Stimulated activated naive CD8-positive, alpha-beta T cell treated with anti-CD3 and anti-CD28 coated beads, Interleukin-15, Interleukin-2, amounts not matched to agents 100 ng/mL and 50 ng/mL, for 24 hours (primary cell): Measurements from ENCODE around the gene ARHGAP21.
"Not testable (repeated sequence)": the region's sequence is repeated elsewhere in the genome, so short reads cannot be mapped to it uniquely, and the experiment has no call there.

Source experiments
- H3K27ac Mint-ChIP-seq: one replicate; pipeline ENCODE4 v1.8.0; 2021; ENCODE audit warnings: mild to moderate bottlenecking, mixed read lengths
- H3K27me3 Mint-ChIP-seq: one replicate; pipeline ENCODE4 v1.8.0; 2021; ENCODE audit warnings: mixed read lengths
- H3K36me3 Mint-ChIP-seq: one replicate; pipeline ENCODE4 v1.8.0; 2021; ENCODE audit warnings: low read depth, mixed read lengths
- H3K4me1 Mint-ChIP-seq: one replicate; pipeline ENCODE4 v1.8.0; 2021; ENCODE audit warnings: low read depth, mixed read lengths
- H3K4me3 Mint-ChIP-seq: one replicate; pipeline ENCODE4 v1.8.0; 2021; ENCODE audit warnings: mild to moderate bottlenecking, mixed read lengths
- H3K9me3 Mint-ChIP-seq: one replicate; pipeline ENCODE4 v1.8.0; 2021; ENCODE audit warnings: mixed read lengths

The ARHGAP21 gene

DNA sequence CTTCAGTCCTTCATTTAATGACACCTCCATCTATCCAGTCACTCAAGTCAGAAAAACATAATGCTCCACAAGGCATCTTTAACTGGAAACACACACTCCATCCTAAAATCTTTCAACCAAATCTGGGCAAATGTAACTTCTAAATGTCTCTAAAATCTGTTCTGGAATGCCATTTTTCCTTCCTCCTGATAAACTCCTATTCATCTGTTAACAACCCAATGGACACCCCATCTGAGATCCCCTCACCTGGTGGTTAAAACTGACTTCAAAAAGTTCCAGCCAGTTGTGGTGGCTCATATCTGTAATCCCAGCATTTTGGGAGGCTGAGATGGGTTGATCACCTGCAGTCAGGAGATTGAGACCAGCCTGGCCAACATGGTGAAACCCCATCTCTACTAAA, 78.7 kb downstream of the ARHGAP21 start:
- Mint-ChIP-seq H3K9me3 (no peaks in the 10 kb centered on the region), H3K4me1 (no peaks in the 10 kb centered on the region), H3K27ac (no peak overlapping the region), H3K36me3 (no peaks in the 10 kb centered on the region), H3K27me3 (no peaks in the 10 kb centered on the region), H3K4me3 (no peak overlapping the region)

DNA sequence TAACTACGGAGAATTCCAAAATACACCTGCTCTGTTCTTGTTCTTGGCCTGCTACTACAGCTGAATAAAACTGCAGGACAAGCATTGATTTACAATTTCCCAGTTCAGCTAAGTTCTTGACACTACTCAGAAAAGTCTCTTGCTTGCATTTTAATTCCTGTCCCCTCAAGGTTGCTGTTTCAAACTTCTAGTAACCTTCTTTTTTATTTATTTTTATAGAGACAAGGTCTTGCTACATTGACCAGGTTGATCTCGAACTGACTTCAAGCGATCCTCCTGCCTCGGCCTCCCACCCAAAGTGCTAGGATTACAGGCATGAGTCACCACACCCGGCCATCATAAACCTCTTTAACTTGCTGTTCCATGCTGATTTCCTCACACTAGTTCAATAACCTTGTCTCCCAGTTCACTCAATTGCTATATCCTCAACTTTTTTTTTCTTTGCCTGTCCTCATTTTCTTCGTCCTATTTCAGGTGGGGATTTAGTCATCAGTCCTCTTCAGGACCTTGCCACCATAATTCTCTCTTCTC, 79.9 kb downstream of the ARHGAP21 start:
- H3K36me3 Mint-ChIP-seq, result no peaks in the 10 kb centered on the region
- H3K27me3 Mint-ChIP-seq, result no peaks in the 10 kb centered on the region
- no peak overlapping the region for H3K27ac Mint-ChIP-seq
- H3K4me3 Mint-ChIP-seq, result no peak overlapping the region
- no peaks in the 10 kb centered on the region for H3K4me1 Mint-ChIP-seq
- H3K9me3 Mint-ChIP-seq, result no peaks in the 10 kb centered on the region

- no peak overlapping the region for H3K27ac Mint-ChIP-seq
- no peak overlapping the region for H3K4me3 Mint-ChIP-seq
- no peaks in the 10 kb centered on the region for H3K4me1 Mint-ChIP-seq
- H3K27me3 Mint-ChIP-seq, result no peaks in the 10 kb centered on the region
- no peaks in the 10 kb centered on the region for H3K36me3 Mint-ChIP-seq
- H3K9me3 Mint-ChIP-seq, result no peaks in the 10 kb centered on the region
Measured at GRCh38 chr10:24642921-24643678, 80.6 kb downstream of the ARHGAP21 start.

GRCh38 chr10:24639124-24639523, 84.6 kb downstream of the ARHGAP21 start:
- no peaks in the 10 kb centered on the region for H3K27me3 Mint-ChIP-seq
- H3K27ac Mint-ChIP-seq, result no peak overlapping the region
- no peak overlapping the region for H3K4me3 Mint-ChIP-seq
- H3K4me1 Mint-ChIP-seq, result no peaks in the 10 kb centered on the region
- no peaks in the 10 kb centered on the region for H3K36me3 Mint-ChIP-seq
- H3K9me3 Mint-ChIP-seq, result no peaks in the 10 kb centered on the region

DNA sequence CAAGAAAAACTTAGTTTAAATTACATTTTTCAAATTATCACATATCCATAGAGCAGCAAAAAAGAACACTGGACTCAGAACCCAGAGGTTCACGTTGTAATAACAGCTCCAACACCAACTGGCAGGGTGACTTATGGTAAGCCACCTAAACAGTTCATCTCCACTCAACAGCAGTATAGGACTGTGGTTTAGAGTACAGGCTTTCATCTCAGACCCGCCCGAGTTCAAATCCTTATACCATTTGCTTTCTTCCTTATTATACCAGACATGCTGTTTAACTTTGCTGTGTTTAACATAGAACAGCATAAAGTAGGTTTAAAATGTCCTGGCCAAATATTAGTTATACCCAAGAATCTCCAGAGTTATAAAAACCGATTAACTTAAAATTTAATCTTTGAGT, 97.9 kb downstream of the ARHGAP21 start:
- no peak overlapping the region for H3K27ac Mint-ChIP-seq
- H3K9me3 Mint-ChIP-seq, result no peaks in the 10 kb centered on the region
- no peaks in the 10 kb centered on the region for H3K27me3 Mint-ChIP-seq
- H3K4me3 Mint-ChIP-seq, result no peak overlapping the region
- no peaks in the 10 kb centered on the region for H3K36me3 Mint-ChIP-seq
- peaks cover 29% of the 10 kb centered on the region for H3K4me1 Mint-ChIP-seq

DNA sequence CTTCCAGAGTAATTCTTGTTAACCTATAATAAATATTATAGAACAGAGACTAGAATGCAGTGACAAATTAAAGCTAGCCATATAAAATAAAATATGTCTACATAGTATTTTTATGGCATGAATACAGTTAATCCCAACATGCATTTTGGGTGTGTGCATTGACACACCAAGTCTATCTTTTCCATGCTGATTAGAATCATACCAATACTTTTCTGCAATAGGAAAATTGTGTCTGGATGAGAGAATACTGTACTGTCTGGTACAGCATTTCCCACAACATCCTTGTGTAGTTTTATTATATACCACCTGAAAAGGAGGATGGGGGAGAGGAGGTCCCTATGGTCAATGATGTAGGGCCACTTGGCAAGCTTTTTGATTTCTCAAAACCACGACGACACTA, 100.3 kb downstream of the ARHGAP21 start:
- no peaks in the 10 kb centered on the region for H3K27me3 Mint-ChIP-seq
- no peaks in the 10 kb centered on the region for H3K9me3 Mint-ChIP-seq
- no peak overlapping the region for H3K27ac Mint-ChIP-seq
- no peak overlapping the region for H3K4me3 Mint-ChIP-seq
- peaks cover 47% of the 10 kb centered on the region for H3K4me1 Mint-ChIP-seq
- peaks cover 4% of the 10 kb centered on the region for H3K36me3 Mint-ChIP-seq

GRCh38 chr10:24622781-24623301, 100.8 kb downstream of the ARHGAP21 start:
- H3K27ac Mint-ChIP-seq, result peak overlapping the region; percentile 83
- H3K27me3 Mint-ChIP-seq, result no peaks in the 10 kb centered on the region
- H3K36me3 Mint-ChIP-seq, result peaks cover 4% of the 10 kb centered on the region
- H3K4me1 Mint-ChIP-seq, result peaks cover 51% of the 10 kb centered on the region
- peak overlapping the region; percentile 66 for H3K4me3 Mint-ChIP-seq
- H3K9me3 Mint-ChIP-seq, result no peaks in the 10 kb centered on the region

- H3K4me3 Mint-ChIP-seq, H3K27me3 Mint-ChIP-seq, H3K9me3 Mint-ChIP-seq, H3K36me3 Mint-ChIP-seq: not testable (repeated sequence)
- peaks cover 55% of the 10 kb centered on the region for H3K4me1 Mint-ChIP-seq
- peak overlapping the region; percentile 6 for H3K27ac Mint-ChIP-seq
Measured at GRCh38 chr10:24621035-24621795, 102.5 kb downstream of the ARHGAP21 start.

DNA sequence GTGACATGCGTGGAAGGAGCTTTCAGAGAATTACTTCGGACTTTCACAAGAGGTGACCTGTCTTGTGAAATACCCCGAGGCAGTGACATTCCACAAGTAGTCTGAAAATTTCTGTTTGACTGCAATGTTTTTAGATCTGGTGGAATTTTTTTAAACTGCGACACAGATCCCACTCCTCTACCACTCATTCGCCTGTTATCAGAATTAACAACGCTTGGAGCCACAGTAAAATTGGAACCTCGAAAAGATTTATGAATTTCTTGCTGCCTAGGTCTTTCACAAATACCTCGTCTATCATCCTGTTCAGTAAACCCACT, 103.7 kb downstream of the ARHGAP21 start:
- peaks cover 55% of the 10 kb centered on the region for H3K4me1 Mint-ChIP-seq
- not testable (repeated sequence) for H3K27me3 Mint-ChIP-seq, H3K4me3 Mint-ChIP-seq, H3K27ac Mint-ChIP-seq, H3K36me3 Mint-ChIP-seq, H3K9me3 Mint-ChIP-seq

DNA sequence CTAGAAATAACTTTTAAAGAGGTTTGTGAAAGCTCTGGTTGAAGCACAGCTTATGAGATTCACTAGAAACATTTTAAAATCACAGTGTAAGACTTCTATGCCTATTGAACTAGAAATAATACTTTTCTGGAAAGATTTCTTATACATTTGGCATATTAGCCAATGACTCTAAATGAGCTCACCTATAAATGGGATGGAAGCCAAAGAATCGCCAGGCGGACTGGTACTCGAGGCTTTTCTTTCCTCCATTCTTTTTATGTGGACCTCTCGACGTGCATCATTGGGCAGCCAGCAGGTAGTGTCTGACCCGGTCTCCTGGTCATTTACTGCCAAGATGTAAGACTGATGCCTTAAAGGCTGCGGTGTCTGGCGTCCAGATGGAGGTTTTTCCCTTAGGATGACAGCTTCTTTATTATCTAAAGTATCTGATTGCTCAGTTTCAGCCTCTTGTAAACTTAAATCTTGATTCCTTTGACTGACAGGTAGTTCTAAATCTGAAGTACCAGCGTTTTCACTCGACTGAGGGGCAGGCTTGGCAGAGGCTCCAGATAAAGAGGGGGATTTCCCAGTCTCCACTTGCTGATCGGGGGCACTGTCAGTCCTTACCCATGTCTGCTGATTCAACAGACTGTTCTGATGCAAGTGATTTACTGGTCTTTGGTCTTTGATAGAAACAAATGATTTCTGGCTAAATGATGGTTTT, 104.2 kb downstream of the ARHGAP21 start:
- peaks cover 55% of the 10 kb centered on the region for H3K4me1 Mint-ChIP-seq

DNA sequence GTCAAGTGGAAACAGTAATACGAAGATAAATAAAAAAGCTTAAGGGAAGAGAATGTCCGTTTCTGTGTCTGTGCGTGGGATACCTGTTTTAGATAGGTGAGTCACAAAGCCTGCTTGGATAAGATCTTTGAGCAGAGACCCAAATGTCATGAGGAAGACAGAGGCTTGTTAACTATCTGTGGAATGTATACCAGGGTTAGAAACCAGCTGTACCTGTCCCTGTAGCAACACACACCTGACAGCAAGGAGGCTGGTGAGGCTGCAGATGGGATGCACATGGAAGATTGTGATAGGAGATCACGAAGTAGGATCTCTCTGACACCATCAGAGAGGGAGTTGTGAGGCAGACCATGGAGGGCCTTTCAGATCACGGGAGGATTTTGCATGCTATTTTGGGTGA, 105.3 kb downstream of the ARHGAP21 start:
- H3K27ac Mint-ChIP-seq, result peak overlapping the region; percentile 50
- peak overlapping the region; percentile 45 for H3K4me3 Mint-ChIP-seq
- no peaks in the 10 kb centered on the region for H3K27me3 Mint-ChIP-seq
- H3K9me3 Mint-ChIP-seq, result no peaks in the 10 kb centered on the region
- H3K4me1 Mint-ChIP-seq, result peaks cover 48% of the 10 kb centered on the region
- H3K36me3 Mint-ChIP-seq, result peaks cover 4% of the 10 kb centered on the region

More for the DNA sequence above, 104.2 kb downstream of the ARHGAP21 start:
- not testable (repeated sequence) for H3K4me3 Mint-ChIP-seq, H3K27ac Mint-ChIP-seq, H3K27me3 Mint-ChIP-seq, H3K36me3 Mint-ChIP-seq, H3K9me3 Mint-ChIP-seq

DNA sequence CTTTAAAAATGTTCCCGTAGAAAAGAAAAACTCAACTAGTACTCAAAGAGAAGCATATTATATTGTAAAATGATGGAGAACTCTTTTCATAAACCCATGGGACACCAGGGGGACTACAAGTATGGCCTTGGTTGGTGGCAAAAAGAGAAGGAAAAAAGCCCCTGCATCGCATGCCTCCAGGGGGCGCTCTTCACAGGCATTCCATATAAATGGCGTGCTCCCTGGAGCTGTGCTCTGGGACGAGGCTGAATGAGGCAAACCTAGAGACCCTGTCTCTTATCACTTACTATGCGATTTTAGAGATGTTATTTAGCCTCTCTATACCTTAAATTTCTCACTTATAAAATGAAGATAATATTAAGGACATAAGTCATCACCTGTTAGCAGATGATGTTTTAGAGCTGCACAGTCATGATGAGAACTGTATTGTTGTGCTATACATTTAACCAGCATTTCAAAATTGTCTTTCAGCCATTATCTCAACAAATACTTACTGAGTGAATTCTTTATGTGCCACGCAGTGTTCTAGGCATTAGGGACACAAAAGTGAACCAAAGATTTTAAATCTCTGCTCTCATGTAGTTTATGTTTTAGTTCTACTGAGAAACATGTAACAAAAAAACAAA, 105.8 kb downstream of the ARHGAP21 start:
- no peaks in the 10 kb centered on the region for H3K27me3 Mint-ChIP-seq
- H3K36me3 Mint-ChIP-seq, result peaks cover 4% of the 10 kb centered on the region
- no peaks in the 10 kb centered on the region for H3K9me3 Mint-ChIP-seq
- peak overlapping the region; percentile 50 for H3K27ac Mint-ChIP-seq
- H3K4me1 Mint-ChIP-seq, result peaks cover 43% of the 10 kb centered on the region
- no peak overlapping the region for H3K4me3 Mint-ChIP-seq

DNA sequence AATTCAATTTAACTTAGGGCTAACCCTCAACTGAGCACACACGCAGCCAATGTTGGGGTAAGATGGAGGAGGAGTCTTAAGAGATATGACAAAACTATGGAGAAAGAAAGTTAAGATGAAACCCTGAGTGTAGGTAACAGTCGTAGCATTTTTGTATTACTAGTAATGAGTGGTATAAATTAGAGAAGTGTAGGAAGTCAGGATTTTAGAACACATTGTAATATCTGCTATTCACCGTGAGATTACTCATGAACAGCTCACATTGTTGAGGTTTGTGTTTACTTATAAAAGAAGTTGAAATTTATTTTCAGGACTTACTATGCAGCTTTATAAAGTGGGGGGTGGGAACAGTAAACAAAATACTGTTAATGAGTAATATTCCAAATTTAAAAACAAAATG, 107.2 kb downstream of the ARHGAP21 start:
- no peaks in the 10 kb centered on the region for H3K27me3 Mint-ChIP-seq
- H3K36me3 Mint-ChIP-seq, result peaks cover 7% of the 10 kb centered on the region
- peaks cover 33% of the 10 kb centered on the region for H3K4me1 Mint-ChIP-seq
- H3K9me3 Mint-ChIP-seq, result no peaks in the 10 kb centered on the region
- no peak overlapping the region for H3K27ac Mint-ChIP-seq
- no peak overlapping the region for H3K4me3 Mint-ChIP-seq

- H3K27ac Mint-ChIP-seq, result no peak overlapping the region
- H3K9me3 Mint-ChIP-seq, result peaks cover 4% of the 10 kb centered on the region
- peaks cover 37% of the 10 kb centered on the region for H3K36me3 Mint-ChIP-seq
- no peaks in the 10 kb centered on the region for H3K27me3 Mint-ChIP-seq
- no peak overlapping the region for H3K4me3 Mint-ChIP-seq
- peaks cover 23% of the 10 kb centered on the region for H3K4me1 Mint-ChIP-seq
Measured at GRCh38 chr10:24606021-24606420, 117.7 kb downstream of the ARHGAP21 start.
